RKO (cell line): ENCODE results near the gene GFAP.

Experiments
- DNase-seq: peaks from one replicate; pipeline ENCODE4 v3.0.0-alpha.2; 2016; ENCODE audit warnings: low spot score

Gene GFAP

GRCh38 chr17:44914148-44914547 lies 1.2 kb downstream of the GFAP start:
- DNase-seq, result no peak

- DNase-seq, result no peak
These were observed 1.6 kb downstream of the GFAP start for GRCh38 chr17:44913676-44914075.

GRCh38 chr17:44912763-44913544 lies 2.3 kb downstream of the GFAP start:
- no peak for DNase-seq

- DNase-seq, result no peak
These were observed 3.9 kb downstream of the GFAP start for GRCh38 chr17:44911133-44912001.

GRCh38 chr17:44910231-44911106 lies 4.8 kb downstream of the GFAP start:
- no peak for DNase-seq

- DNase-seq, result no peak
These were observed 5.6 kb downstream of the GFAP start for GRCh38 chr17:44909681-44910144.

GRCh38 chr17:44908761-44909326 lies 6.5 kb downstream of the GFAP start:
- no peak for DNase-seq

GRCh38 chr17:44907729-44908470 lies 7.4 kb downstream of the GFAP start:
- no peak for DNase-seq

- no peak for DNase-seq
These were observed 8.3 kb downstream of the GFAP start for GRCh38 chr17:44906763-44907728.

GRCh38 chr17:44906010-44906646 lies 9.2 kb downstream of the GFAP start:
- DNase-seq, result peak; percentile 85

GRCh38 chr17:44905006-44906000 lies 10.0 kb downstream of the GFAP start:
- no peak for DNase-seq

- no peak for DNase-seq
These were observed 11.0 kb downstream of the GFAP start for GRCh38 chr17:44904001-44904984.

- DNase-seq, result no peak
These were observed 12.2 kb downstream of the GFAP start for GRCh38 chr17:44903012-44903685.

GRCh38 chr17:44902135-44902760 lies 13.1 kb downstream of the GFAP start:
- DNase-seq, result no peak

GRCh38 chr17:44901411-44901921 lies 13.8 kb downstream of the GFAP start:
- DNase-seq, result no peak
